Activated T-helper 1 cell treated with anti-CD3 and anti-CD28 coated beads, Interleukin-12 subunit alpha, Interleukin-12 subunit beta, Interleukin-2, Interleukin-4 antibody, amounts not matched to agents 30 ng/mL and 10 ng/mL and 1 ng/mL, durations not matched to agents 14 hours and 24 hours and 36 hours (primary cell): Measurements from ENCODE around the gene PXDN. TPM values are rescaled to one million over a fixed set of nuclear protein-coding genes. Genes with fewer than 3 reads are reported as not detected.
"Not testable (repeated sequence)": the region's sequence is repeated elsewhere in the genome, so short reads cannot be mapped to it uniquely, and the experiment has no call there.

ENCODE experiments used
- DNase-seq: peaks from one replicate; pipeline ENCODE4 v3.0.0; 2021; ENCODE audit warnings: low spot score
- H3K27ac Mint-ChIP-seq: one replicate; pipeline ENCODE4 v1.8.0; 2021; ENCODE audit warnings: mild to moderate bottlenecking, mixed read lengths
- H3K27me3 Mint-ChIP-seq: one replicate; pipeline ENCODE4 v1.8.0; 2022; ENCODE audit warnings: mild to moderate bottlenecking, moderate library complexity, mixed read lengths; ENCODE audit not compliant: insufficient read depth
- H3K36me3 Mint-ChIP-seq: one replicate; pipeline ENCODE4 v1.8.0; 2021; ENCODE audit warnings: low read depth, mixed read lengths
- H3K4me1 Mint-ChIP-seq: one replicate; pipeline ENCODE4 v1.8.0; 2021; ENCODE audit warnings: low read depth, mixed read lengths
- H3K4me3 Mint-ChIP-seq: one replicate; pipeline ENCODE4 v1.8.0; 2021; ENCODE audit warnings: mild to moderate bottlenecking, moderate library complexity, mixed read lengths
- H3K9me3 Mint-ChIP-seq: one replicate; pipeline ENCODE4 v1.8.0; 2021; ENCODE audit warnings: mixed read lengths
- intact Hi-C: fragments of 100-400 bp; cut with micrococcal nuclease; formaldehyde crosslinking; loops from one replicate; pipeline ENCODE4 v1.15.1; 2024
- total RNA-seq: library from RNA; stranded (reverse); gene quantifications from 2 replicates; pipeline ENCODE4 v1.2.3, GENCODE V29; 2022

Gene PXDN
- total RNA-seq, 1 donor from 2014 or later, result 1.7 TPM

- Mint-ChIP-seq H3K4me3 (no peak overlapping the region), H3K27ac (no peak overlapping the region), H3K9me3 (no peaks in the 10 kb centered on the region), H3K27me3 (no peaks in the 10 kb centered on the region), H3K36me3 (no peaks in the 10 kb centered on the region), H3K4me1 (no peaks in the 10 kb centered on the region)
- DNase-seq, result no peak
- intact Hi-C loops, result no loop called here
These were observed 111.8 kb downstream of the PXDN start for GRCh38 chr2:1632510-1632909.

DNA sequence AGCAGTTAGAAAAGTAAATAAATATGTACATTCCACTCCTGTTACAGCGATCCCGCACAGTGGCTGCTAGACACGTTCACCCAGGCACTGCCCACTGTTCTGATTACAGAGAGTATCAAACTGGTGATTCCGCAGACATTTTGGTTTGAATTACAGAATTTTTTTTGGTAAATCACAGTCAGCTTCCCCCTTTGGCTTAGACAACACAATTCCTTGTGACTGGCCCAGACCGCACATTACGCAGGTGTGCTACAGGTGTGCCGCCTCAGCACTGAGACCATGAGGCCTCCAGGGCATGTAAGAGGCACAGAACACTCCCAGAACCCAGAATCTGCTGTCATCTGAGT, 112.3 kb downstream of the PXDN start:
- DNase-seq, result no peak
- H3K4me3 Mint-ChIP-seq, result no peak overlapping the region
- intact Hi-C loops, result no loop called here
- H3K4me1 Mint-ChIP-seq, result no peaks in the 10 kb centered on the region
- no peaks in the 10 kb centered on the region for H3K36me3 Mint-ChIP-seq
- H3K27me3 Mint-ChIP-seq, result no peaks in the 10 kb centered on the region
- H3K27ac Mint-ChIP-seq, result no peak overlapping the region
- no peaks in the 10 kb centered on the region for H3K9me3 Mint-ChIP-seq

DNA sequence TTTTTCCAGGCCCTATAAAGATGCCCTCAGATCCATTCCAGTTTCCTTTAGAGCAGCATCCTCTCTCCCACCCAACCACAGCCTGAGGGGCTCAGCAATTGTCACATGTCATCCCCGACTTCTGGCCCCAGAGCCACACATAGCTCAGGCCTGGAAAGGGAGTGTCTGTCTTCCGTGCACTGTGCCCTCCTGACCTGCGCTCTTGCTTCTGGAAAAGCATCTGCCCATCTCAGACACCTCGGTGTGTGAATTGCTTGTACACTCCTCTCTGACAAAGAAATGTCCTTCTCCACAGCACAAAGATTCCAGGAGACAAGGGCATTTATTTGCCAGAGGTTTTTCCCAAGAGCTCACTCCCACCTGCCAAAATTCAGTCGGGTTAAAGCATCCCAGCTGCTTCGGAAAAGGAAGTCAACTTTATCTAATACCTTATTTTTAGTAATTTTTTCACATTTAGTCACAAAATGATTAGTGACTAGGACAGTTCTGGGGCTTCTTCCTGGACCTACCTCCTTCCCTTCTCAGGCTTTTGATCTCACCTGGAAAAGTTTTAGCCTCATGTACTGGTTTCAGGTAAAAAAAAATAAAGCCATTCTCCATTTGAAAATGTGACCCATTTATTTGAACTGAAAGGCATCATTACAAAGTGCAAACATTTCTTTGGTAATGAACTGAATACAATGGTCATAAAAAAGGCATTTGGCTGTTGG, 112.9 kb downstream of the PXDN start:
- intact Hi-C loops, result no loop called here

DNA sequence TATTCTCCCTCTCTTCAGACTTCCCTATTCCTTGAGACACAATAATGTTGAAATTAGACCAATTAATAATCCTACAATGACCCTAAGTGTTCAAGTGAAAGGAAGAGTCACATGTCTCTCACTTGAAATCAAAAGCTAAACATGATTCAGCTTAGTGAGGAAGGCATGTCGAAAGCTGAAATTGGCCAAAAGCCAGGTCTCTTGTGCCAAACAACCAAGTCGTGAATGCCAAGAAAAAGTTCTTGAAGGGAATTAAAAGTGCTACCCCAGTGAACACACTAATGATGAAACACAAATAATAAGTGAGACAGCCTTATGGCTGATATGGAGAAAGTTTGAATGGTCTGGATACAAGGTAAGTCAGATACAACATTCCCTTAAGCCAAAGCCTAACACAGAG, 115.4 kb downstream of the PXDN start:
- intact Hi-C loops, result no loop called here
- Mint-ChIP-seq H3K27ac (no peak overlapping the region), H3K4me1 (no peaks in the 10 kb centered on the region), H3K36me3 (no peaks in the 10 kb centered on the region), H3K4me3 (no peak overlapping the region), H3K27me3 (no peaks in the 10 kb centered on the region), H3K9me3 (no peaks in the 10 kb centered on the region)
- no peak for DNase-seq

More for the DNA sequence above, 112.9 kb downstream of the PXDN start:
- Mint-ChIP-seq H3K4me3 (no peak overlapping the region), H3K36me3 (no peaks in the 10 kb centered on the region), H3K27ac (no peak overlapping the region), H3K9me3 (no peaks in the 10 kb centered on the region), H3K4me1 (no peaks in the 10 kb centered on the region), H3K27me3 (no peaks in the 10 kb centered on the region)
- DNase-seq, result no peak

- Mint-ChIP-seq H3K4me3 (no peak overlapping the region), H3K4me1 (no peaks in the 10 kb centered on the region), H3K27ac (no peak overlapping the region), H3K36me3 (no peaks in the 10 kb centered on the region), H3K27me3 (no peaks in the 10 kb centered on the region), H3K9me3 (no peaks in the 10 kb centered on the region)
- intact Hi-C loops, result no loop called here
- no peak for DNase-seq
These were observed 116.5 kb downstream of the PXDN start for GRCh38 chr2:1627628-1628381.

GRCh38 chr2:1626271-1626681, 118.0 kb downstream of the PXDN start:
- Mint-ChIP-seq H3K27ac (no peak overlapping the region), H3K4me3 (no peak overlapping the region), H3K36me3 (no peaks in the 10 kb centered on the region), H3K9me3 (no peaks in the 10 kb centered on the region), H3K27me3 (no peaks in the 10 kb centered on the region), H3K4me1 (no peaks in the 10 kb centered on the region)
- intact Hi-C loops, result no loop called here
- no peak for DNase-seq

DNA sequence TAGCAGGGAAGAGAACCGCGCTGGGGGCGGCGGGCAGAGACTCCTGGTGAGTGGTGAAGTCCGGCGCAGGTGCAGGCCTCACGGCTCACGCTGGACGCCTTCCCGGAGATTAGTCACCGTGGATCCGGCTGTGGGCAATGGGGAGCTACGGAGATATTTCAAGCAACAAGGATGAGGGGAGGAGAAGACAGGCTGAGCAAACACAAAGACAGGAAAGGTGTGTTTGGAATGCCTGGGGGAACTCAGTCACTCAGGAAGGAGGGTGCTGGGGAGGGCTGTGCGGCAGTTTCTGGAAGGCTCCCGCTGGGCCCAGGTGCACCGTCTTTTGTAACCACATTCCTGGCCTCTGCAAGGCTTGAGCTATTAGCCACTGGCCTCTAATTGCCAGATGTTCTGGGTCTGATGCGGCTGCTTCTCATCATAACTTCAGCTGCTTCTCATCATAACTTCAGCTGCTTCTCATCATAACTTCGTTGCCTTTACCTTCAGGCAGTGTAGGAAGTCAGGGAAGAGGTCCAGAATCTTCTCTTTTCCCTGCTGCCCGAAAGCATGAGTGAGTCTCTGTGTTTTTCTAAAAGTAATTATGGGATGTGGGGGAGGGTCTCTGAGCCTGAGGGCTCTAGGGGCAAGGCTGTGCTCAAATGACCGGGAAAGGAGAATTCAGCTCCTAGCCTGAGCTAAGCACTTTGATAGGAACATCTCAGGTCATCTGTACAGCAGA, 118.9 kb downstream of the PXDN start:
- intact Hi-C loops, result no loop called here
- H3K9me3 Mint-ChIP-seq, result no peaks in the 10 kb centered on the region
- DNase-seq, result no peak
- H3K4me3 Mint-ChIP-seq, result no peak overlapping the region
- H3K27me3 Mint-ChIP-seq, result no peaks in the 10 kb centered on the region
- no peaks in the 10 kb centered on the region for H3K36me3 Mint-ChIP-seq
- H3K27ac Mint-ChIP-seq, result no peak overlapping the region
- H3K4me1 Mint-ChIP-seq, result no peaks in the 10 kb centered on the region

DNA sequence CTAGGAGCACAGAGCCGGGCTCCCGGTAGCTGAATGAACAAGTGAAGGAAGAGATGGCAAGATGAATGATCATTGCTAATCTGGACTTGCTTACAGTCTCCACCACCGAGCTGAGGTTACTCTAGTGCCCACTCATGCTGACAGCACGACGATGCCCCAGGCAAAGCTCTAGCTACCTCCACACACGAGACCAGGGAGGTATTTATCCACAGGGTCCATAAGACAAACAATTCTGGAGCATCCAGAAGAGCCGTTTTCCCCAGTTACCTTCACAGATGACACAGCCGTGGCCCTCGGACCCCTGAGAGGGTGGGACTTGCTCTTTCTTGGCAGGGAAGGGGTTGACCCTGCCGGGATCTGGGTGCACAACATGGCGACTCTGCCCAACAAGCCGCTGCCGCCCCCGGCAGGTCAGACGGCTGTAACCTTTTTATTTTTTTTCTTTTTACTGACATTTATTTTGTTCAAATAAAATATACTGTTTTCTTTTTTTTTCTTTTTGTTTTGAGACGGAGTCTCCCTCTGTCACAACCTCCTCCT, 120.3 kb downstream of the PXDN start:
- intact Hi-C loops, result no loop called here
- Mint-ChIP-seq H3K27ac (no peak overlapping the region), H3K27me3 (no peaks in the 10 kb centered on the region), H3K4me3 (no peak overlapping the region), H3K9me3 (no peaks in the 10 kb centered on the region), H3K4me1 (no peaks in the 10 kb centered on the region), H3K36me3 (no peaks in the 10 kb centered on the region)
- DNase-seq, result no peak

DNA sequence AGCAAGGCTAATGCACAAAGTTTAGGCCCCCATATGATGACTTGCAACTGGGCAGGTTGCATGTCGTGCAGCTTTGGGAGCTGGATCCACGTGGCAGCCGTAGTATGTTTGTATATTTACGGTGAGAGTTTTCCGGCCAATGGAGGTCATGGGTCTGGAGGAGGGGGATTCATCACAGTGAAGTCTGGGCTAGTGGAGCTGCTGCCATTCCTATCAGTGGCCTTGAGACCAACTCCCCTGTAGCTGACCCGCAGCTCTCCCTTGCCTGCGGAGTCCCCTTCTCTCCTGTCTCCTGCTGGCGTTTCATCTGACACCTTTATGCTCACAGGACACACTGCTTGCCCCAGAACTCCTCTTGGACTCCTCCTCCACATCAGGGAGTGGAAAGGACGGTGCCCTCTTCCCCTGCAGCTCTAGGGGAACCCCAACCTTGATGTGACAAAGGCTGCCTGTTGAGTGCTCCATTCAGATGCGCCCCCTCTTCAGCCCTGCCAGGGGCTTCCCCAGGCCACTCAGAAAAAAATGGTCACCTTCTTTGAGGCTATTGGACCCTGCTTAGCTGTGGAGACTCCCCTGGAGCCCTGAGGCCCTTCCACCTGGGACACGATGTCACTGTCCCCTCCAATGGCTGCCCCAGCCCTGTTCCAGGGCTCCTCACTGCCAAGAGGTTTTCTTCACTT, 121.7 kb downstream of the PXDN start:
- DNase-seq, result no peak
- no peak overlapping the region for H3K27ac Mint-ChIP-seq
- no peaks in the 10 kb centered on the region for H3K9me3 Mint-ChIP-seq
- no peaks in the 10 kb centered on the region for H3K27me3 Mint-ChIP-seq
- H3K4me3 Mint-ChIP-seq, result no peak overlapping the region
- intact Hi-C loops, result no loop called here
- H3K36me3 Mint-ChIP-seq, result no peaks in the 10 kb centered on the region
- no peaks in the 10 kb centered on the region for H3K4me1 Mint-ChIP-seq

DNA sequence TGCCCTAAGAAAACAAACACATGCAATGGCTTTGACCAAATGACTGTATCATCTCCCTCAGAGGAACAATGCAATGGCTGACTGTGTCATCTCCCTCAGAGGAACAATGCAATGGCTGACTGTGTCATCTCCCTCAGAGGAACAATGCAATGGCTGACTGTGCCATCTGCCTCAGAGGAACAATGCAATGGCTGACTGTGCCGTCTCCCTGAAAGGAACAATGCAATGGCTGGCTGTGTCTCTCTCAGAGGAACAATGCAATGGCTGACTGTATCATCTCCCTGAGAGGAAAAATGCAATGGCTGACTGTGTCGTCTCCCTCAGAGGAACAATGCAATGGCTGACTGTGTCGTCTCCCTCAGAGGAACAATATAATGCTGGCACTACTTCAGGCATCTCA, 122.3 kb downstream of the PXDN start:
- H3K36me3 Mint-ChIP-seq, H3K27ac Mint-ChIP-seq, DNase-seq, H3K4me1 Mint-ChIP-seq, H3K27me3 Mint-ChIP-seq, H3K4me3 Mint-ChIP-seq, H3K9me3 Mint-ChIP-seq, intact Hi-C loops: not testable (repeated sequence)

DNA sequence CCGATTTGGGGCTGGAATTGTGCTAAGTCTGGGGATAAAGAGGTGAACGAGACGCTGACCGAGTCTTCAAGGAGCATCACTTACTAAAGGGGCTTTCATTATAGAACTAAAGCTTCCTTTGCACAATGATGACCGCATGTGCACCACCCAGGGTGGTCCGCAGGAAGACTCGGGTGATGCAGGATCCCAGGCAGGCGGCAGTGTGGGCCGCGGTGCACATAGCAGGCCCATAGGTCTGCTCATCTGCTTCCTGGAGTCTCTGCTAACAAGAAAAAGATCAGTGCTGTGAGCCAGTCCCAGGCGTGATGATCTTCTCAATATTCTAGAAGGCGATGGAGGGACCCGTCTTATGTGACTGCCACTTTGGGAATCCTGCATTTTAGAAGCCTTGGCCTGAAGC, 122.8 kb downstream of the PXDN start:
- no peak for DNase-seq
- no peaks in the 10 kb centered on the region for H3K4me1 Mint-ChIP-seq
- no peak overlapping the region for H3K4me3 Mint-ChIP-seq
- H3K9me3 Mint-ChIP-seq, result no peaks in the 10 kb centered on the region
- no peaks in the 10 kb centered on the region for H3K36me3 Mint-ChIP-seq
- H3K27me3 Mint-ChIP-seq, result no peaks in the 10 kb centered on the region
- no peak overlapping the region for H3K27ac Mint-ChIP-seq
- intact Hi-C loops, result no loop called here

- intact Hi-C loops, result no loop called here
- H3K4me1 Mint-ChIP-seq, result no peaks in the 10 kb centered on the region
- no peaks in the 10 kb centered on the region for H3K9me3 Mint-ChIP-seq
- no peak for DNase-seq
- no peaks in the 10 kb centered on the region for H3K36me3 Mint-ChIP-seq
- no peaks in the 10 kb centered on the region for H3K27me3 Mint-ChIP-seq
- H3K4me3 Mint-ChIP-seq, result no peak overlapping the region
- H3K27ac Mint-ChIP-seq, result no peak overlapping the region
These were observed 123.3 kb downstream of the PXDN start for GRCh38 chr2:1621041-1621440.

- no peaks in the 10 kb centered on the region for H3K4me1 Mint-ChIP-seq
- H3K27me3 Mint-ChIP-seq, result no peaks in the 10 kb centered on the region
- intact Hi-C loops, result no loop called here
- DNase-seq, result no peak
- H3K9me3 Mint-ChIP-seq, result no peaks in the 10 kb centered on the region
- no peak overlapping the region for H3K27ac Mint-ChIP-seq
- no peak overlapping the region for H3K4me3 Mint-ChIP-seq
- no peaks in the 10 kb centered on the region for H3K36me3 Mint-ChIP-seq
These were observed 124.2 kb downstream of the PXDN start for GRCh38 chr2:1620081-1620480.
